ENCODE data around the gene ZBED6.
A peak's percentile ranks its signal among the peaks of the same experiment; 100 is the strongest.
"Not testable (repeated sequence)": the region's sequence is repeated elsewhere in the genome, so short reads cannot be mapped to it uniquely, and the experiment has no call there.

ZBED6 gene

GRCh38 chr1:203795441-203796235, at the start of gene ZBED6, which contains the start of gene ZC3H11A:
TSS of gene ZBED6 (plus strand) at chr1:203795623. CDS start at chr1:203797523, 1,900 bp downstream.
TSS of gene ZC3H11A (plus strand) at chr1:203795623. CDS start at chr1:203817071, 21,448 bp downstream.
- FAIRE-seq (peak; percentile 83), DNase-seq (ENCODE audit: low spot score) (peak; percentile 95)

- DNase-seq (ENCODE audit: low spot score) (no peak), FAIRE-seq (no peak)
Measured at GRCh38 chr1:203746281-203746680, 49.1 kb upstream of the ZBED6 start.

- FAIRE-seq (no peak), DNase-seq (ENCODE audit: low spot score) (no peak)
Measured at GRCh38 chr1:203751051-203751450, 44.4 kb upstream of the ZBED6 start.

GRCh38 chr1:203751618-203752361, 43.6 kb upstream of the ZBED6 start:
- not testable (repeated sequence) for FAIRE-seq; DNase-seq (ENCODE audit: low spot score)

GRCh38 chr1:203754455-203754864, 41.0 kb upstream of the ZBED6 start:
- FAIRE-seq (no peak), DNase-seq (ENCODE audit: low spot score) (no peak)

- FAIRE-seq (no peak), DNase-seq (ENCODE audit: low spot score) (no peak)
Measured at GRCh38 chr1:203756036-203756435, 39.4 kb upstream of the ZBED6 start.

GRCh38 chr1:203758749-203759148, 36.7 kb upstream of the ZBED6 start:
- DNase-seq (ENCODE audit: low spot score); FAIRE-seq: not testable (repeated sequence)

- no peak for FAIRE-seq
- no peak for DNase-seq (ENCODE audit: low spot score)
Measured at GRCh38 chr1:203760506-203760905, 34.9 kb upstream of the ZBED6 start.

GRCh38 chr1:203761958-203762357, 33.5 kb upstream of the ZBED6 start:
- FAIRE-seq; DNase-seq (ENCODE audit: low spot score): not testable (repeated sequence)

GRCh38 chr1:203763505-203763904, 31.9 kb upstream of the ZBED6 start:
- no peak for FAIRE-seq
- no peak for DNase-seq (ENCODE audit: low spot score)

GRCh38 chr1:203764105-203765028, 31.1 kb upstream of the ZBED6 start:
- DNase-seq (ENCODE audit: low spot score) (no peak), FAIRE-seq (no peak)

- FAIRE-seq = no peak
- DNase-seq (ENCODE audit: low spot score) = no peak
Measured at GRCh38 chr1:203765029-203765837, 30.2 kb upstream of the ZBED6 start, which contains the start of gene LAX1. TSS of gene LAX1 (plus strand) at chr1:203765183. CDS start at chr1:203765566, 383 bp downstream.

GRCh38 chr1:203768256-203768655, 27.2 kb upstream of the ZBED6 start:
- FAIRE-seq (no peak), DNase-seq (ENCODE audit: low spot score) (no peak)

- DNase-seq (ENCODE audit: low spot score) (peak; percentile 80), FAIRE-seq (no peak)
Measured at GRCh38 chr1:203769505-203770343, 25.7 kb upstream of the ZBED6 start.

GRCh38 chr1:203771901-203772301, 23.5 kb upstream of the ZBED6 start:
- FAIRE-seq = no peak
- DNase-seq (ENCODE audit: low spot score) = no peak

GRCh38 chr1:203772836-203773235, 22.6 kb upstream of the ZBED6 start:
- FAIRE-seq (no peak), DNase-seq (ENCODE audit: low spot score) (no peak)

- DNase-seq (ENCODE audit: low spot score) = no peak
- FAIRE-seq = no peak
Measured at GRCh38 chr1:203776636-203777035, 18.8 kb upstream of the ZBED6 start.

- FAIRE-seq = no peak
- no peak for DNase-seq (ENCODE audit: low spot score)
Measured at GRCh38 chr1:203777596-203777995, 17.8 kb upstream of the ZBED6 start.

GRCh38 chr1:203778146-203778545, 17.3 kb upstream of the ZBED6 start:
- FAIRE-seq (no peak), DNase-seq (ENCODE audit: low spot score) (no peak)

Data from RCC 7860 (cell line).